Measurements from ENCODE around the gene AMBRA1.

DNA sequence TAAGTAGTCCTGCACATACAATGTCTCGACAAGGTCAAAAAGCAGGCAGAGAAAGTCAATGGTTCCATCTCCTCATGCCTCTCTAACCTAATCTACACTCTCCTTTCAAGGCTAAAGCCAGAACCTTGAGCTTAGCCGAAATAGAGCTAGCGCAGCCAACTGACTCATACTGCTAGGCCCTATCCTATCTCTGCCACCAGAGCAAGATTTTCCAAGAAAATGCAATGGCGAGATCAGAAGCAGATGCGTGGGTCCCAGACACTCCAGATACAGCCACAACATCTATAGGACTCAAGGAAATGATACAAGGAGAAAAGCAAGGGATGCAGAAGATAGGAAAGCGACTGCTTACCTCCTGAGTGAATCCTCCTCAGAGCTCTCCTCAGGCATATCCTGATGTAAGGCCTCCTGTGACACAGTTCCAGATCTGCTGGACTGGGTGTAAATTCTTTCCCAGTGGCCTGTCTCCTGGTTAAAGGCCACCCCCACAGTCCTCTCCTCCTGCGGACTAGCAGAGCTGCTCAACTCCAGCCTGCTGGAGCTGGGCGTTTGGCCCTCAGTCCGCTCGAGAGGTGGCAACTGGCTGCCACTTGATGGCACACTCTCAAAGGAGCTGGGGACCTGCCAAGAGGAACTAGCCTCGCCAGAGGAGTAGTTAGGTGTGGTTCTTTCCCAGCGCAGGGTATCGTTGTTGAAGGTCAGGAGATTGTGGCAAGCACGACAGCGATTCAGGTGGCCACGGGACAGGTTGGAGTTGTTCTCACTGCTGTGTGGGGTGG, 52.0 kb downstream of the AMBRA1 start:
- TF ChIP-seq, protein P1, sequence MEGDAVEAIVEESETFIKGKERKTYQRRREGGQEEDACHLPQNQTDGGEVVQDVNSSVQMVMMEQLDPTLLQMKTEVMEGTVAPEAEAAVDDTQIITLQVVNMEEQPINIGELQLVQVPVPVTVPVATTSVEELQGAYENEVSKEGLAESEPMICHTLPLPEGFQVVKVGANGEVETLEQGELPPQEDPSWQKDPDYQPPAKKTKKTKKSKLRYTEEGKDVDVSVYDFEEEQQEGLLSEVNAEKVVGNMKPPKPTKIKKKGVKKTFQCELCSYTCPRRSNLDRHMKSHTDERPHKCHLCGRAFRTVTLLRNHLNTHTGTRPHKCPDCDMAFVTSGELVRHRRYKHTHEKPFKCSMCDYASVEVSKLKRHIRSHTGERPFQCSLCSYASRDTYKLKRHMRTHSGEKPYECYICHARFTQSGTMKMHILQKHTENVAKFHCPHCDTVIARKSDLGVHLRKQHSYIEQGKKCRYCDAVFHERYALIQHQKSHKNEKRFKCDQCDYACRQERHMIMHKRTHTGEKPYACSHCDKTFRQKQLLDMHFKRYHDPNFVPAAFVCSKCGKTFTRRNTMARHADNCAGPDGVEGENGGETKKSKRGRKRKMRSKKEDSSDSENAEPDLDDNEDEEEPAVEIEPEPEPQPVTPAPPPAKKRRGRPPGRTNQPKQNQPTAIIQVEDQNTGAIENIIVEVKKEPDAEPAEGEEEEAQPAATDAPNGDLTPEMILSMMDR (IDR thresholded peaks at IDR 0.05): no peak
- TF ChIP-seq POLR2AphosphoS5 (IDR thresholded peaks at IDR 0.05) (peak in 1 of 3 donors; percentile 46), POLR2A (IDR thresholded peaks at IDR 0.05) (no peak)

Measured in breast epithelium (tissue), 3 donors.